ENCODE results near the gene PTCH2.
A peak's percentile ranks its signal among the peaks of the same experiment; 100 is the strongest.
"Not testable (repeated sequence)": the region's sequence is repeated elsewhere in the genome, so short reads cannot be mapped to it uniquely, and the experiment has no call there.

PTCH2 gene

DNA sequence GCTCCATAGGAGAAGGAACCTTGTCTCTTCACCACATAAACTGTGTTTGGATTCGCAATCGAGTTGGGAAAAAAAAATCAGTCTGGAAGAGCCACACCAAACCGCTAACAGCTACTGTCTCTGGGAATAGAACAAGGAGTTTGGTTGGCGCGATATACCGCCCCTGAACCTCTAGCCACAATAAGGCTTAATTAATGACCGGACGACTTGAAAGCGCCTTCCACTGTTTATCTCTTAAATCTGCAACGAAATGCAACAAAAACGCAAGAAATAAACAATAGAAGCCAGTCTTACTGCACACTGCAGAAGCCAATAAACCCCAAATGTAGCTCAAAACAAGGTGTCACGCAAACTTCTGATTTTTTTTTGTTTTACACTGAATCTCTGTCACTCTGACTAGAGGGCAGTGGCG is 23.9 kb downstream of the PTCH2 start:
- DNase-seq, result no peak

DNA sequence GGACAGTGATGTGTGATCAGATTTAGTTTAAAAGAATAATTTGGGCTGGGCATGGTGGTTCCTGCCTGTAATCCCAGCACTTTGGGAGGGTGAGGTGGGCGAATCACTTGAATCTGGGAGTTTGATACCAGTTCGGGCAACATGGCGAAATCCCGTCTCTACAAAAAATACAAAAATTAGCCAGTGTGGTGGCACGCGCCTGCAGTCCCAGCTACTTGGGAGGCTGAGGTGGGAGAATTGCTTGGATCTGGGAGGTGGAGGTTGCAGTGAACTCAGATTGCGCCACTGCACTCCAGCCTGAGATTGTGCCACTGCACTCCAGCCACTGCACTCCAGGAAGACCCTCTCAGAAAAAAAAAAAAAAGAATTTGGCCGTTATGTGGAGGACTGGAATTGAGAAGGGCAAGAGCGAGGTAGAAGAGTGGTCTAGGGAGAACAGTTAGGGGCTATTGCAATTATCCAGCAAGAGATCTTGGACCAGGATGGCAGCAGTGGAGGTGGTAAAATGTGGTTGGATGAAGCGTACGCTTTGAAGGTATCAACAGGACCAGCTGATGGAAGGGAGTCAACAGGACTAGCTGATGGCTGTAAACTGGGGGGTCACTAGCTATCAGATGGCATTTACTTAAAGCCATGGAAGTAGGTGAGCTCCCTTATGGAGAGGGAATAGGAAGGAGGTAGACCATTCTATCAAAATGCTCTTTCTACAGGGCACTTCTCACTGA is 25.1 kb downstream of the PTCH2 start:
- DNase-seq, result no peak

DNA sequence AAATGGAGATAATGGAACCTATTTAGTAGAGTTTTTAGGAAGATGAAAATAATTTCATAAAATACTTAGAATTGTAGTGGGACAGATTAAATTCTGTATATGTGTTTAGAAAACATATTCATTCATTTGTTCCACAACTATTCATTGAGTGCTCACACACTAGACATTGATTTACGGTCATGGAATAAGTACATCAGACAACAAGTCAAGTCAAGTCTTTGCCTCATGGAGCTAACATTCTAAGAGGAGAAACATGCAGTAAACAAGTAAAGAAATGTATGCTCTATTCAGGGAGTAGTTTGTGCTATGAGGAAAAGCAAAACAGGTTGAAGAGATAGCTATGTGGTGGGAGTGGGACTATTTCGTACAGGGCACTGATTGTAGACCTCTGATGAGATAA is 25.7 kb downstream of the PTCH2 start:
- no peak for DNase-seq

DNA sequence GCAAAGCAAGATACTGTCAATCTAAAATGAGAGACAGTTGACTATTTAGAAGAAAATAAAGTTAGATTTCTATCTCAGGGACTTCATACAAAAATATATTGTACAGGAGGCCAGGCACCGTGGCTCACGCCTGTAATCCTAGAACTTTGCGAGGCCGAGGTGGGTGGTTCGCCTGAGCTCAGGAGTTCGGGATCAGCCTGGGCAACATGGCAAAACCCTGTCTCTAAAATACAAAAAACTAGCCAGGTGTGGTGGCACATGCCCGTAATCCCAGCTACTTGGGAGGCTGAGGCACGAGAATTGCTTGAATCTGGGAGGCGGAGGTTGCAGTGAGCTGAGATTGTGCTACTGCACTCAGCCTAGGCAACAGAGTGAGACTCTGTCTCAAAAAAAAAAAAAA is 27.1 kb downstream of the PTCH2 start:
- not testable (repeated sequence) for DNase-seq

DNA sequence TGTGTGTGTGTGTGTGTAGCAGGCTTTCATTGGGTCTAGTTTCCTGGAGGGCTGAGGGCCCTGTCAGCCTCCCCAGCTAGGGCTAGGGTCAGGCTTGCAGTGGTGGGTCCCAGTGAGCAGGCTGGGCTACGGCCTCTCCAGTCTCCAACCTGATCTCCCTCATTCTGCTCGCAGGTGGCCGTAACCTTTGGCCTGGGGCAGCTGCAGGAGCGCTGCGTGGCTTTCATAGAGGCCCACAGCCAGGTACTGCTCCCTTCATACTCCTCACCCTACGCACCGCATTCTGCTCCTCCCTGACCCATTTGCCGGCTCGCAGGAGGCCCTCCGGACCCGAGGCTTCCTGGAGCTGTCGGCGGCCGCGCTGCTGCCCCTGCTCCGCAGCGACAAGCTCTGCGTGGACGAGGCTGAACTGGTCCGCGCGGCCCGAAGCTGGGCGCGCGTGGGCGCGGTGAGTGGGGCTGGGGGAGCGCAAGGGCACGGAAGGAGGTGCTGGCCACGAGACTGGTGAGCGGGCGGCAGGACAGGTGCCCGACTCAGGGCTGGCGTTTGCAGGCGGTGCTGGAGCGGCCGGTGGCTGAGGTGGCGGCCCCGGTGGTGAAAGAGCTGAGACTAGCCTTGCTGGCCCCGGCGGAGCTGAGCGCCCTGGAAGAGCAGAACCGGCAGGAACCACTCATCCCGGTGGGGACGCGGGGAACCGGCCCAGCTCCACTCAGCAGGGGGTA is 30.1 kb downstream of the PTCH2 start:
- DNase-seq, result no peak

DNA sequence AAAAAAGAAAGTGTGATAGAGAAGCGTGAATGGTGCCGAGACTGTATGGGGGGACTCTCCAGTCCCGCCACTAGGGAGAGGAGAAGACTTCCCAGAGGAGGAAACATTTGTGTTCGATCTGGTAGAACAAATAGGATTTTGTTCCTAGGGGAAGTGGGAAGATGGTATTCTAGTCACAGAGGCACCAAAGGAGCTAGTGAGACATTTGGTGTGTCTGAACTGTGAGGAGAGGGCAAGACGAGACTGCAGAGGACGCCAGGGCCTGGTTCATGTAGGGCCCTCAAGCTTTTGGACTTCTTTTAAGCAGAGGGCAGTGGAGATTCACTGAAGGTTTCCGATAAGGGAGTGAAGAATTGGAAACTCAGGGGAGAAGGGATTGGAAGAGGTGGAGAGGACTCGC is 31.8 kb downstream of the PTCH2 start:
- no peak for DNase-seq

DNA sequence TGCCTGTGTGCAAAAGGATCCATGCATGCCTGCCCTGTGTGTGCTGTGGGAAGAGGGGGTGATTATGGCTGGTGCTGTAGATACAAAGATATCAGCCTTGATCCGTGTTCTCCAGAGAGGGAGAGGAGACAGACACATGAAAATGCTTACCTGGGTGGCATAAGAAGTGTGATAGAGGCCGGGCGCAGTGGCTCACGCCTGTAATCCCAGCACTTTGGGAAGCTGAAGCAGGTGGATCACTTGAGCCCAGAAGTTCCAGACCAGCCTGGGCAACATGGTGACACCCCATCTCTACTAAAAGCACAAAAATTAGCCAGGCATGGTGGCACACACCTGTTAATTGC is 32.3 kb downstream of the PTCH2 start:
- not testable (repeated sequence) for DNase-seq

DNA sequence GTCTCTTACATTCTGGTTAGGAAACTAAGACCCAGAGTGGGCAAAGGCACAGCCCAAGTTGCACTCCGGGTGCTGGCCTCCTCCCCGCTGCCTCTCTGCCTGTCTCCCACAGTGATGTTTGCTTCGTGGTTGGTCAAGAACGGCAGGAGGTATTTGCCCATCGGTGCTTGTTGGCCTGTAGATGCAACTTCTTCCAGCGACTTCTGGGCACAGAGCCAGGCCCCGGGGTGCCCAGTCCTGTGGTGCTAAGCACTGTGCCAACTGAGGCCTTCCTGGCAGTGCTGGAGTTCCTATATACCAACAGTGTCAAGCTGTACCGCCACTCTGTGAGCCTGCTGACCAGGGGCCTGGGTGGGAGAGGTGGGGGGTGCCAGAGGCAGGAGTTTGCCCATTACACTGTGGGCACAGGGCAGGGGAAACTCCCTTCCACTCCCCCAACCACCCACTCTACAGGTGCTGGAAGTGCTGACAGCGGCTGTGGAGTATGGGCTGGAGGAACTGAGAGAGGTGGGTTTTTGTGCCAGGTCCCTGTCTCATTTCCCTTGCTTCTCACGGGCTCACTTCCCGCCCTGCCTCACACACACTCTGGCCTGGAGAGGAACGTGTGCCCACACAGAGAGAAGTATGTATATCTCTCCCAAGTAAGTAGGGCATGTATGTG is 32.8 kb downstream of the PTCH2 start:
- peak; percentile 52 to 57 for DNase-seq

DNA sequence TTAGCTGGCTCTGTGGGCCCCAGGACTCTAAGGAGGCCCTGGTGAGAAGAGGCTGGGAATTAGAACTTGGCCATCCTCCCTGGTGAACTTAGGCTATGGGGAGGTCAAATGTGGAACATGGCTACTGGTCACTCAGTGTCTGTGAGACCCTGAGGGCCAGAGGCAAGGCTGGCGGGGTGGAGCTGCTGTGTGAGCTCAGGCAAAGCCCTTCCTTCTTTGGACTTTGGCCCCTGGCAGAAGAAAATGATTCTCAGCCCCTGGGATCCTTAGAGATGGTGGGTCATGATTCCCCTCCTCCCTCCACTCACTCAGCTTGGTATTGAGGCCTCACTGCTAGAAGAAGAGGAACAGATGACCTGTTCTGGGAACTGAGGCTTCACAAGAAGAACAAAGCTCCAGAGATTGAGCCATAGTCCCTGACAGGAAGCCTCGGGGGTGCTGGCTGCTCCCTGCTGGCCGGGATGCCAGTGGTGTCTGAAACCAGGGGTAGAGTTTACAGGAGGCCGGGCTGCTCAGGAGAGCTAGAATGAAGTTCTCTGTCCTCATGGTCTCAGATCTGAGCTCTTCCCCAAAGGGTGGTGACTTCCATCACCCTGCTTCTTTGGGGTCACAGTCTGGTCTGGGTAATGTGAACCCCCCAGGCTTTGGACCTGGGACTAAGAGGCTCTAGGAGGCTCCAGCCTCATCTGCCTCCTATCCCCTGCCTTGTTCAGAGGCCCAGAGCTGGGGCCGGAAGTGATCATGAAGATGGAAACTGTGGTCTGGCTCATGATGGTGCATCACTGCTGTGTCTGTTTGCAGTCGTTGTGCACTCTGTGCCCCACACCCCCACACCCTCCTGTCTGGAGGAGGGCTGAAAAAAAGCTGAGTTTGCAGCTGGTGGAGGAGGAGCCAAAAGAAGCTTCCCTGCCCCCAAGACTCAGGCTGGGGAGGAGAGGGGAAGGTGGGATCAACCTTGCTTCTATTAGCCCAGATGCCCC is 33.8 kb downstream of the PTCH2 start:
- peak; percentile 86 to 89 for DNase-seq

DNA sequence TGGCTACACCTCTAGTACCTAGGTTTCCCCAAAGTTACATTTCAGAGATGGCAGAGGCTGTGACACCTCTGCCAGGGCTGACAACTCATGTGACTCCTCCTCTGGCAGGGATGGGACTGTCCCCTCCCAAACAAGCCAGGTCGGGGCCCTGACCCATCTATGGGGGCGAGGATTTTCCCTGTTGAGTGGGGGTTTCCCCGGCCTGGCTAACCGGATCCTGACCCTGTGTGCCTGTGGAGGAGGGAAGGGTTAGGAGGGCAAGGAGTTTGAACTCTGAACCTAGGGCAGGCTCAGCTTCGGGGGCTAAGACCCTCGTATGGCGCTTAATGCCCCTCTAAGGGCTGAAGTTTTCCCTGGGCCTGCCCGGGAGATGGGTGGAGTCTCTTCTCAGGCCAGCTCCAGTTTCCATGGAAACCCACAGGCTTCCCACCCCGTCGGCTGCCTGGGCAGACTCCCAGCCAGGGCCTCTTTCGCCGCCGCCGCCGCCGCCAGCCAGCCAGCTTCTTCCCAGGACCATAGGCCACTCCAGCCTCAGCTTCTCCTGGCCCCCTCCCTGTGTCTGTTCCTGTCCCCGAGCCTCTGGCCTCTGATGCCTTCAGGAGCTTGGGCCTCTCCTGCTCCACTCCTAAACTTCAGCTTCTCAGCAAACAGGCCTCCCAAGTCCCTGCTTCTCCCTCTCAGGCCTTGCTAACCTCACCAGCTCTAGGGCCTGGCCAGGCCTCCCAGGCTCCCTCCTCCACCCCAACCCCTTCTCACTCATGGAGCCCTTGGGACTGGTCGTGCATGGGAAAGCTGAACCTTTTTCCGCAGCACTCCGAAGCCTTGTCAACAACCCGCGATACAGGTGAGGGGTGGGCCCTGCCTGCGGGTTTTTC is 34.8 kb downstream of the PTCH2 start, which contains the start of gene BTBD19:
BTBD19 (plus strand) TSS at position 461 of the 875 bp plus-strand sequence; CDS start at position 759, 298 bp downstream.
- peak; percentile 82 to 85 for DNase-seq

DNA sequence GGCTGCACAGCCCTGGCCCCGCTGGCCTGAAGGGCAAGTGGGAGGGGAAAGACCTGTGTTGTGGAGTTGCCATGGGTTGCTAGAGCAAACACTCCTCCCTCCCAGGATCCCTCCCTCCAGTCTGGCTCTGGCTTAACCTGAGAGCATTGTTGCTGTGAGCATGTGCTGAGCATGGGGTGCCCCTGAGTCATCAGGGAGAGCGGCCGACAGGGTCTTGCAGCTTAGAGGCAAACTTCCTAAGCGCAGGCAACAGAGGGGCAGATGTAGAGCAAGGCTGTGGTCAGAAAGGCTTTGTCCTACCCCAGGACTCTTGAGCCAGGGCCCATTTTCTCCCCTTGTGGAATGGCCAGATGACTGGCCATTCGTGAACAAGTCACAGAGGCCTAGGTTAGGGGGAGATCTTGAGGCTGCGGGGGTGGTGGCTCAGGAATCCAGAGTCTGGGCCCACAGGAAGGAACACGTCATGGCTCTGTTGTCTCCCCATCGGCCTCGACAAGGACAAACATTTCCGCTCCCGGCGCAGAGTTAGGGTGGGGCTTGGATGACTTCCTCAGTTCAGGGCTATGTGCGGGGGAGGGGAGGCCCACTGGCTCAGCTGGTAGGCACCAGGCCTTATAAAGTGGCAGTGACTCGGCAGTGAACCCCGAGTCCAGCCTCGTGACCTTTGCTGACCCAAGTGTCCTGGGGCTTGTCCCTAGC is 35.5 kb downstream of the PTCH2 start:
- peak; percentile 87 to 92 for DNase-seq

DNA sequence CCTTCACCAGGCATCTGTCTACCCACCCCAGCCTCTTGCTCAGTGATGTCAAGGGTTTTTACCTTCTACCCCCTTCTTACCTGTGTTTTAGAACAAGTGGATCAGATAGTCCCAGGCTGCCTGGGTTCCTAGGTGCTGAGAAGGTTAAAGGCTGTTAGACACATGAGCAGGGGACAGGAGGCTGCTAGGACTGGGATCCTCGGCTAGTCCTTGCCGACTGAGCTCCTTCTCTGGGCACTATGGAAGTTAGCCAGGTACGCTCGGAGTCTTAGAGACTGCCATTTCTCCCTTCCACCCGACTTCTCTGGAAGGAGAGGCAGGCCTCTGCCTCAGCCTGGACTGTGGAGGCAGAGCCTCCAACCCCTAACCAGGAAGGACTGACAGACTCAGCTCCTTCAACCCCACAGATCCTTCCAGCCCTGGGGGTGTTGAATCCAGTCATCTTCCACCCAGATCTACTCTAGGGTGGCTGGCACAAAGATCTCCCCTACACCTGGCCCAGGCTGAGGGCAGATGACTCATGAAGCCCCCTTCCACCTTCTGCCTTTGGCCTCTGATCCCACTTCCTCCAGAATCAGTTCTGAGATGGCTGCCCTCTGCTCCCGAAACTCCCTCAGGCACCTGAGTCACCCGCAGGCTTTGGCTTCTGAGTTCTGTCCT is 36.2 kb downstream of the PTCH2 start, which contains the start of gene DYNLT4:
DYNLT4 (minus strand) TSS at position 648 of the 660 bp plus-strand sequence. CDS start 683 bp downstream, outside the sequence.
- no peak for DNase-seq

DNA sequence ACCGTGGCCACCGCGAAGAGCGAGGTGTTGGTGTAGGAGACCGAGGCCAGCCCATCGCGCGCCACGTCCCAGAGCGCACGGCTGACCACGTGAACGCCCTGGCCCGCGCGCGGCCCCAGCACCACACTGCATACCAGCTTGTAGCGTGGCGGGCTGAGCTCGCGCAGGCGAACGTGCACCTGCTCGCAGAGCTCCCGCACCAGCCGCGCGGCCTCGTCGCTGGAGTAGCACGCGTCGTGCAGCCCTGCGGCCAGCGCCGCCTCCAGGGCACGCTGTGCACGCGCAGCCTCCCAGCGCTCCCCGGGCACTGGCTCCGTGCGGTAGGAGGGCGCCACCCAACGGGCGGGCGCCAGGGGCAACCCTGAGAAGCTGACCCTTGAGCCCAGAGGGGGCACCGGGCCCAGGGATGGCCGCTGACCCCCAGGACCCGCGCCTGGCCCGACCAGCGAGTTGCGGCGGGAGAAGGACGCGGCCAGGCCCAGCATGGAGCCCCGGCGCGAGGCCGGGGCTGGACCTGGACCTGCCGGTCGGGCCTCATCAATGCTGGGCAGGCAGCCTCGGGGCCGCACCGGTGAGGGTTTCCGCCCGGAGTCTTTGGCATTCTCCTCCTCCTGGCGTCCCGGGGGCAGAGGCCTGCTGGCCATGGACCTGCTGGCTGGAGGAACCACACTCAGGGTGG is 36.9 kb downstream of the PTCH2 start:
- DNase-seq, result no peak

DNA sequence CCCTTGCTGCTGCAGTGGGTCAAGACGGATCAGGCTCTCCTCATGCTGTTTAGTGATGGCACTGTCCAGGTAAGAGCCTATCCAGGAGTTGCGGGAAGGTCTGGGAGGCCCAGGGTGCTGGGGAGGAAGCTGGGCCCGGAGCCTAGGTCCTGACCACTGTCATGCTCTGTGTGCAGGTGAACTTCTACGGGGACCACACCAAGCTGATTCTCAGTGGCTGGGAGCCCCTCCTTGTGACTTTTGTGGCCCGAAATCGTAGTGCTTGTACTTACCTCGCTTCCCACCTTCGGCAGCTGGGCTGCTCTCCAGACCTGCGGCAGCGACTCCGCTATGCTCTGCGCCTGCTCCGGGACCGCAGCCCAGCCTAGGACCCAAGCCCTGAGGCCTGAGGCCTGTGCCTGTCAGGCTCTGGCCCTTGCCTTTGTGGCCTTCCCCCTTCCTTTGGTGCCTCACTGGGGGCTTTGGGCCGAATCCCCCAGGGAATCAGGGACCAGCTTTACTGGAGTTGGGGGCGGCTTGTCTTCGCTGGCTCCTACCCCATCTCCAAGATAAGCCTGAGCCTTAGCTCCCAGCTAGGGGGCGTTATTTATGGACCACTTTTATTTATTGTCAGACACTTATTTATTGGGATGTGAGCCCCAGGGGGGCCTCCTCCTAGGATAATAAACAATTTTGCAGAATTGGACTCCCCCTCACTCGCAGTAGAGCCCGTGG is 37.6 kb downstream of the PTCH2 start:
- DNase-seq, result peak in 1 of 2 donors; percentile 10

DNA sequence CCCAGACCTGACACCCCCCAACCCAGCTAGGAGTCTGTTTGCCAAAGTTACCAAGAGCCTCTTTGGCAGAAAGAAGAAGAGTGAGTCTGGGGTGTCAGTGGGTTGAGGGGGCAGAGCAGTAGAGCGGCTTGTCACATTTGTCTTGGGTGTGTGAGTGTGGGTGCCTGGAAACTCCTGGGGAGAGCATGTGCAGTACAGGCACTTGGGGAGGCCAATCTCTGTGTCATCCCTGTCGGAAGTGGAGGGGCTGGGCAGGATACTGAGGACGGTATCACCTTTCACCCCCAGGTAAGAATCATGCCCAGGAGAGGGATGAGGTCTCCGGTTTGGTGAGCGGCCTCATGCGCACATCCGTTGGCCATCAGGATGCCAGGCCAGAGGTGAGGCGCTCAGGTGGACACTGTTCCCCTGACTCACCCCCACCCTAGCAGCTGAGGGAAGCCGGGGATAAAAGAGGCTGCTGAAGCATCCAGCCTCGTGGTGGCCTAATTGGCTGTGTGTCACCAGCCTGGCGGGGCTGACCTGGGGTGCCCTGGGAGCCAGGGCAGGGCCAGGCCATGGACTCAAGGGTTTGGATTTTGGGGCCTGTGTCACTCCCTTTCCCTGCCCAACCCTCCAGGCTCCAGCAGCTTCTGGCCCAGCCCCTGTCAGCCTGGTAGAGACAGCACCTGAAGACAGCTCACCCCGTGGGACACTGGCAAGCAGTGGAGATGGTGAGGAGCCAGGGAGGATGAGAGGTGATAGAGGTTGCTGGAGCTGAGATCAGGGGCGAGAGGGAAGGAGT is 39.5 kb downstream of the PTCH2 start:
- DNase-seq, result no peak

DNA sequence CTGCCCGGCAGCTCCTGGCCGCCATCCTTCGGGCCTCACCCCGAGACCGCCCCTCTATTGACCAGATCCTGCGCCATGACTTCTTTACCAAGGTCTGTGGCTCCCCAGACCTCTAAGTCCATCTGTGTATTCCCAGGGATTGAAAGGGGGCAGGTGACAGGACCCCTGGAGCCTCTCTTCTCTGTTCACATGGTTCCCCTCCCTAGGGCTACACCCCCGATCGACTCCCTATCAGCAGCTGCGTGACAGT is 40.1 kb downstream of the PTCH2 start:
- DNase-seq, result no peak

DNA sequence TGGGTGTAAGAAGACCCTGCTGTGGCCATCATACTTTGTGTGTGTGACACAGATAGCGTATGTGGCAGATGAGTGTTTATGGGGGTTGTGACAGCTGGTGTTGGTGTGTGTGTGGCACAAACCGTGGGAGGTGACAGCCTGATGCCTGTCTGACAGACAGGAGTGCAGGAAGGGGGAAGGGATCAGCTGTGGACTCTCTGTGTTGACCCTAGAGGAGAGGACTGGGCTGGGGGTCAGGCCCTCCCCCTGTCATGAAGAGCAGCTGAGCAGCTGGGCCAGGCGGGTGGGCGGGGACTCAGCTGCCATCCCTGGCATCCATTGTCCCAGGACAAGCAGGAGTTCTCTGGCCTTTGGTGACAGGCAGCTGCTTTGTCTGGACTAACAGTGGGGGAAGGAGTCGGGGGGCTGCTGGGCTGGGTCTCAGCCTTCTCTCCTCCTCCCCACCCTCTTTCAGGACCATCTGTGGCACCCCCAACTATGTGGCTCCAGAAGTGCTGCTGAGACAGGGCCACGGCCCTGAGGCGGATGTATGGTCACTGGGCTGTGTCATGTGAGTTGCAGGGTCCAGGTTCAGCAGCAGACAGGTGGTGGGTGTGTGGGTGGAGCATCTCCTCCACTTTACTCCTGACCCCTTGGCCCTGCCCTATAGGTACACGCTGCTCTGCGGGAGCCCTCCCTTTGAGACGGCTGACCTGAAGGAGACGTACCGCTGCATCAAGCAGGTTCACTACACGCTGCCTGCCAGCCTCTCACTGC is 40.6 kb downstream of the PTCH2 start:
- no peak for DNase-seq

Data from stimulated activated CD4-positive, alpha-beta T cell treated with anti-CD3 and anti-CD28 coated beads, Interleukin-2, amount 100 ng/mL, for 24 hours (primary cell).